ENCODE data around the gene FLT4. TPM values are rescaled to one million over a fixed set of nuclear protein-coding genes. Genes with fewer than 3 reads are reported as not detected.

Gene FLT4
- total RNA-seq, 1 donor from 2014 or later, result 21.8 TPM

DNA sequence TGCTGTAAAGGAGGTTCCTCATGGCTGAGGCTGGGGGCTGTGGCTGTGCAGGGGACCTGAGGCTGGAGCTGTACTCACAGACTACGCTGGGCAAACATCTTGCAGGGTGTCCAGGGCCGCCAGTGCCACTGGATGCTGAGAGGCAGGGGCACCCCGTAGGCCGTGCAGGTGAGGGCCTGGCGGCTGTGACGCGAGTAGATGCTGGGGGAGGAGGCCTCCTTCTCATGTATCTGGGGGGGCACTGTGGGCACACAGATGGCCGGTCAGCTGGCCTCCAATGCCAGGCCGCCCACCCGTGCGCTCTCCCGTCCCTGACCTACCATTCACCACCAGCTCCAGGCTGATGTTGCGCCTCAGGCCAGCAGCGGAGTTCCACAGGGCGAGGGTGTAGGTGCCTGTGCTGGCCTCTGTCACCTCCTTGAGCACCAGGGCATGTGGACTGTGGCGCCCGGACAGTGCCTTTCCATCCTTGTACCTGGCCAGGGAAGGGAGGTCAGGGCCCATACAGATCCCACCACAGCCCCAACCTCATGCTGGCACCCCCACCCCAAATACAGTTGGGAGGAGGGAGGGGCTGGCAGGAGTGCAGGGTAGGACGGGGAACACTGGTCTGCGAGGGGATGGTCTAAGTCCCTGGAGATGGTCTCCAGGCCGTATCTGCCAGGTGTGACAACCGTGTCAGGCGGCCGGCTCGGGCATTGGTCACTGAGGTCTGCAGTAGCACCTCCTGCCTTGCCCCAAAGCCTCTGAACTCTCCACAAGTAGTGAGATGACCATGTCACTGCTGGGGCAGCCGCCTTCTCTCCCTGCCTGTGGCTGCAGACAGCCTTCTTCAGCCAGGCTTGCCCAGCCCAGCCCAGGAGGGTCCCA is 23.4 kb downstream of the FLT4 start:
- DNase-seq, result no peak

DNA sequence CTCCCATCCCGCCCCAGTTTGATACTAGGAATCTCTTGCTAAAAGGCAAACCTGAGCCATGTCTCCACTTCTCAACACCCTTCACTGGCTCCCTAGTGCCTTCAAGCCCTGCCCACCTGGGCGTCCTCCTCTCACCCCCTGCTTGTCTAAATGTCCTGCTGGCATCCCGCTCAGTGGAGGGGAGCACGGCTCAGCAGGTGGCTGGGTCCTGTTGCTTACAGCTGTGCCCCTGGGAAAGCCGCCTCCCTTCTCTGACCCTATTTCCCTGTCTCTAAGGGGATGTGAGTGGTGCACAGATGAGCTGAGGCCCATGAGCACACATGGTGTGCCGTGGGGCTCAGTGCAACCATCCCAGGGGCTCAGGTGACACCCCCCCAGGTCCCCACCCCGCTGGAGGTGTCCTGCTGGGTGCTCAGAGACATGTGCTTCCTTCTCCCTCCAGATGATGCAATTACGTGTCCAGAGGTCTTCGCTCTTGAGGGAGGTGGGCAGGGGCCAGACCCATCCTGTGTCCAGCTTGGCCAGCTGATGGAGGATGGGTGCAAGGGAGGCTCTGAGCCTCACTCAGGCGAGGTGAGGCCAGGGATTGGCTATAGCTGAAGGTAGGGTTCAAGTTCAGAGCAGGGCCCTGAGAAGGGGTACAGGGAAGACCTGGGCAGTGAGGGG is 24.1 kb downstream of the FLT4 start:
- no peak for DNase-seq

DNA sequence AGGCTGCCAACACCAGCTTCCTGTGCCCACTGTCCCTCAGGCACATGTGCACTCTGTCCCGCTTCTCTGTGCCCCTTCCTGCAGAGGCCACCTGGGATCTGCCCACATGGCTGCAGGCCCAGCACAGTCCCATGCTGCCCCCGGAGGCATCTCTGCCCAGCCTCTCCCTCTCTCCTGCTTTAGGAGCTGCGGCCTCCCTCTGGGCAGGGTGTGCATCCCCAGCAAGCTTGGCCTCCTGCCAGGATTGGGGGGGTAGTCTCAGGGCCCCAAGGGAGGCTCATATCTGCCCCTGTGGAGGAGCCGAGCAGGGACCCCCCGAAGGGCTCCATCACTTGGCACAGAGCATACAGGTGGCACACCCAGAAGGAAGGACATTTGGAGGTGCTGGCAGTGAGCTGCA is 24.8 kb downstream of the FLT4 start:
- no peak for DNase-seq

DNA sequence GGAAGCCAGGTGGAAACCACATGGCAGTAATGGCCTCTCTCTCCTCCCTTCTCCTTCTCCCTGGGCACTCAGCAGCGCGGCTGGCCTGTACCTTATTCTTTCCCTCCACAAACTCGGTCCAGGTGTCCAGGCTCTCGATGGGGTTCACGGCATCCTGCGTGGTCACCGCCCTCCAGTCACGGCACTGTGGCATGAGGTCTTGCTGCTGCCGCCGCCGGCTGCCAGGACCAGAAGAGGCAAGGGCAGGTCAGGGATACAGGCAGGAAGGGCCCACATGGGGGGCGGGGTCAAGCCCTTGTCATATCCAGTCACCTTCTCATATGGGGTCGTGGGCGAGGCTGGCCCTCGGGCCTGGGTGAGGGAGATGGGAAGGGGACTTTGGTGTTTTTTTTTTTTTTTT is 25.6 kb downstream of the FLT4 start:
- no peak for DNase-seq

DNA sequence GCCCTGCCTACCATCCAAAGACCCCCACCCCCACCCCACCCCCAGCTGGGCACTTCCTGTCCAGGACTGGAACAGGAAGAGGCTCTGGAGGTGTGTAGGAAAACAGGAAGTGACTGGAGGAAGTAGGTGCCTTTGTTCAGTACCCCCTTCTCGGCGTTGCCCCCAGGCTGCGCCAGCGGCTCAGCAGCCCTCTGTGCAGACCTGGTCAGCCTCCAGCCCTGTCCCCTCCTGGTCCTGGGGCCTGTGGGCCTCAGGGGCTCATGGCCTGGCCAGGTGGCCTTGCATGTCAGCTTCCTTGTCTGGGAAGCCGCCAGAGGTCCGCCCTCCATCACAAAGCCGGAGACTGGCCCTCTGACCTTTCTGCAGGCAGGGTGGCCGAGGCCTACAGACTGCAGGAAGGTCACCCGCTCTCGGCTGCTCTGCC is 26.0 kb downstream of the FLT4 start:
- no peak for DNase-seq

DNA sequence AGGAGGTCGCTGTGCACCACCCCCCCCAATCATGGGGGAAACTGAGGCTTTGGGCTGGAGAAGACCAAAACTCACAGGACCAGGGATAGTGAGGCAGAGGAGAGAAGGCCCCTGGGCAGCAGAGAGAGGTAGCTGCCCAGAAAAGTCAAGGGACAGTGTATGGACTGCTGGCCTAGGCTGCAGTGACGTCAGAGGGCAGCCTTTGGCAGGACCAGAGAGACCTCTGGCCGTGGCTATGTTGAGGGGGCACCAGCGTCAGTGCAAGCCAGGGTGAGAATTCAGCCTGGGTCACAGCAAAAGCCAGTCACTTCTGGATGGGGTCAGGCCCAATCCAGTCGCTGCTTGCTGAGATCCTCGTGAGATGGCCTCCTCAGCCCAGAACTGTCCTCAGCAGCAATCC is 26.5 kb downstream of the FLT4 start:
- DNase-seq, result no peak

DNA sequence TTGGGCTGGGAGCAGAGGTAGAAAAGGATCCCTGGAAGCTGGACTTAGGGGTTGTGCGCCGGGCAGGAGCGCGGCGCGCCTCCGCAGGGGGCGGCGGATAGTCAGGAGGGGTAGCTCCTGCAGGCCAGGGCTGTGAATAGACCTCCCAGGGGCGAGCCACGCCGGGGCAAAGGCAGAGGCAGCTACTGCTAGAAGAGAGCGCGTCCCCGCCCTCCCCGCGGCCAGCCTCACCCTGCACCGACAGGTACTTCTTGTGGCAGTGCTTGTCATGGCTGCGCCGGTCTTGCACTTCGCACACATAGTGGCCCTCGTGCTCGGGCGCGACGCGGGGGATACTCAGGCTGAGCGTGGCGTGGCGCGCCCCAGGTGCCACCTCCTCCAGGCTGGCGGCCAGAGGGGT is 28.1 kb downstream of the FLT4 start:
- DNase-seq, result no peak

DNA sequence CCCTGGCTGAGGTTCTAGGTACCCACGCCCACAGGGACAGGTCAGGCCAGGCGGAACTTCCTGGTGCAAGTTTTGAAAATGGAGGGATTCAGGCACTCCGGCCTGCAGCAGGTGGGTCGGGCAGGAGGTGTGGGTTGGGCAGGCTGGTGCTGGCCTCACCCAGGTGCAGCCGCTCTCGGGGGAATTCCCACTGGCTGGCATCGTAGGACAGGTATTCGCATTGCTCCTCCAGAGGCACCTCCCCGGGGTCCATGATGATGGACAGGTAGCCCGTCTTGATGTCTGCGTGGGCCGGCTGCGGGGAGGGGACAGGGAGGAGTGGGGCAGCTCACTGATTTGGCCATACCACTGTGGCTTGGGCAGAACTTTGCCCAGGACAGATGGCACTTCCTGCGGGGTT is 29.4 kb downstream of the FLT4 start:
- DNase-seq, result no peak

DNA sequence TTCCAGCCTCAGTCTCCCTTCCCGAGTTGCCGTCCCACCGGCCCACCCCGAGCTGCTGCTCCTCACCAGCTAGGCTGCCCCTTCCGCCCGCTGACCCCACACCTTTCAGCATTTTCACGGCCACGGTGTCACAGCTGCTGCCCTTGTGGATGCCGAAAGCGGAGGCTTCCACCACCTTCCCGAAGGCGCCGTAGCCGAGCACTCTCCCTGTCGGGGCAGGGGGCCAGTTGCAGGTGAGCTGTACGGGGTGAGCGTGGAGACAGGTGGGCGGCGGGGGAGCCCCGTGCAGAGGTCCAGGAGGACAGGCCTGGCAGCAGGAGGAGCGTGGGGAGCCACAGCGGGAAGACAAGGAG is 29.9 kb downstream of the FLT4 start:
- no peak for DNase-seq

DNA sequence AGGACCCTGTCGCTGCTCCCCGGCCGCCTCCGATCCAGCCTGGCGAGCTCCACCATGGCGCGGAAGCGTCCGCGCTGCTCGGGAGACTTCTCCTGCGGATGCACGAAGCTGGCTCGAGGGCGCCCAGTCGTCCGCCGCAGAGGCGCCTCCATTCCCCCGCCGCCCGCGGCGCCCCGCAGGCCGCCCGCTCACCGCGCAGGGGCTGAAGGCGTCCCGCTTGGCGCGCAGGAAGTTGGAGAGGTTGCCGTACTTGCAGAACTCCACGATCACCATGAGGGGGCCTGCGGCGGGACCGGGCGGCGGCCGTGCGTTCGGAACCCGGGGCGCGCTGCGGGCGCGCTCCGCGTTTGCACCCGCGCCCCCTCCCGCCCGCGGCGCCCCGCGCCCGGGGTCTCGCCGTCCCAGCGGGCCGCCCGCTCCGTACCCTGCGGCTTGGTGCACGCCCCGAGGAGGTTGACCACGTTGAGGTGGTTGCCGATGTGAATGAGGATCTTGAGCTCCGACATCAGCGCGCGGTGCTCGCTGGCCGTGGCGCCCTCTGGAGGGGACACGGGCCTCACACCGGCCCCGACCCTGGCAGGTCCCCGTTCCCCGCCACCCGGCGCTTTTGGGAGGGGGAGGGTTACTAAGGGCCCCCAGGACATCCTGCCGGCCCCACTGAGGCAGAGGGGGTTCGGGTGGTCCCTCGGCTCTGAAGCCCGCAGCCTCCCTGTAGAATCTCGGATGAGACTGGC is 30.4 kb downstream of the FLT4 start:
- DNase-seq, result peak; percentile 64

DNA sequence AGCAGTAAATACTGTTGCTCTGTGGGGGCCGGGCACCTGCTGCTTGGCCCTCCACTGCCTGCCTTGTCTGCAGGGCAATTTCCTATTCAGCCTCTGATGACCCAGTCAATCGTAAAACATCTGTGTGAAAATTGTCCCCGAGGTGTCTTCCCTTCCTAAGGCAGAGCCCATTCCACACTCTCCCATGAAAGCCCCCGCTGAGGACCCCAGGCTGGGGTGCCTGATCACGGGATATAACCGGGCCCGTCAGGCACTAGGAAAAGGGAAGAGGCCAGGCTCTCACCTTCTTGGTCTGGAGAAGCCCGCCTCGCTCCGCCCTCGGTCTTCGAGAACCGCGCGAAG is 30.9 kb downstream of the FLT4 start:
- no peak for DNase-seq

DNA sequence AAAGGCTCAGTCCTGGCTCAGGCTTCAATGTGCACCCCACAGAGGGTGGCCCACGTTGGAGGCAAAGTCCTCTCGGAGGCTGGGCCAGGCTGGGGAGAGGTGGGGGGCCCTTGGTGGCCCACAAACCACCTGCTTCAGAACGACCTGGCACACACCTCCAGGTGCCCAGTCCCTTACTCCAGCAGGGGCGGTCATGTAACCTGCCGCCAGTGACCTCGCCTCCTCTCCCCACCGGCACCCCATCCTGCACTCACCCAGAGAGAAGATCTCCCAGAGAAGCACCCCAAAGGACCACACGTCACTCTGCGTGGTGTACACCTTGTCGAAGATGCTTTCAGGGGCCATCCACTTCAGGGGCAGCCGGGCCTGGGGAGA is 35.6 kb downstream of the FLT4 start:
- no peak for DNase-seq

DNA sequence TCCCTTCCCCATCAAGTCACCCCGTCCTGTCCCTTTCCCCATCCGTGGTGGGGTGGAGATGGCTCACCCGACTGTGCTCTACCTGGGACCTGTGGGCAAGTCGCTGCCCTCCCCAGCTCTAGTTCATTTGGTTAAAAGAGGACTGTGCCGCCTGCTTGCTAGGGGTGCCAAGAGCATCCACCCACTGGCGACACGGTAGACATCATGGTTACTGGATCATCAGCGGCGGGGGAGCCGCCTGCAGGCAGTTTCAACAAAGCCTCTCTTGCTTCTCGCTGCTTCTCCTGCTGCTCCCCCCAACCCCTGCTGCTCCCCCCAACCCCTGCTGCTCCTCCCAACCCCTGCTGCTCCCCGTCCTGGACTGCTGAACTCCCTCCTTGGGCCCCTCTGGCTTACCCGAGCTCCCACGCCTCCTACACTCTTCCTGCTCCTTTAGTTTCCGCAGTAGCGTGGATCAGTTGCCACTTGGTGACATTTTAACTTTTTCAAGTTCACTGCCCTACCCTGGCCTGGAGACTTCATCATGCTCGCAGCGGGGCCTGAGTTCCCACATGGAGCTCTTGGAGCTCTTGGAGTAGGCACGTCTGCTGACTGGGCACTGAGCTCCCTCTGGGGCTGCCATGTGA is 36.1 kb downstream of the FLT4 start:
- DNase-seq, result no peak

DNA sequence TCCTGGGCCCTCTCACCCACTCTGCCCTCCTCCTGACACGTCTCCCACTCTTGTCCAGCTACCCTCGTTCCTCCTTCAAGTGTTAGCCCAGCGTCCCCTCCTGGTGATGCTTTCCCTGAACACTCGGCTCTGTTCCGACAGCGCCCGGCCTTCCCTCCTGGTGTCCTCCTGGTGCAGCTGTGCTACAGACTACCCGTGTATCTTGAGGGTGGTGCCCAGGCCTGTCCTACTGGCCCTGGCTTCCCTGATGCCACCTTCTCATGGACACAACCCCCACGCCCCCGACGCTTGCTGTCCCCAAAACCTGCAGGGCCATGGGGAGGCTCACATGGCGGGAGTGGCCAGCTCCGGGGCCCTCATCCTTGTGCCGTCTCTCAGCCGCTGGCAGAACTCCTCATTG is 36.7 kb downstream of the FLT4 start:
- no peak for DNase-seq

DNA sequence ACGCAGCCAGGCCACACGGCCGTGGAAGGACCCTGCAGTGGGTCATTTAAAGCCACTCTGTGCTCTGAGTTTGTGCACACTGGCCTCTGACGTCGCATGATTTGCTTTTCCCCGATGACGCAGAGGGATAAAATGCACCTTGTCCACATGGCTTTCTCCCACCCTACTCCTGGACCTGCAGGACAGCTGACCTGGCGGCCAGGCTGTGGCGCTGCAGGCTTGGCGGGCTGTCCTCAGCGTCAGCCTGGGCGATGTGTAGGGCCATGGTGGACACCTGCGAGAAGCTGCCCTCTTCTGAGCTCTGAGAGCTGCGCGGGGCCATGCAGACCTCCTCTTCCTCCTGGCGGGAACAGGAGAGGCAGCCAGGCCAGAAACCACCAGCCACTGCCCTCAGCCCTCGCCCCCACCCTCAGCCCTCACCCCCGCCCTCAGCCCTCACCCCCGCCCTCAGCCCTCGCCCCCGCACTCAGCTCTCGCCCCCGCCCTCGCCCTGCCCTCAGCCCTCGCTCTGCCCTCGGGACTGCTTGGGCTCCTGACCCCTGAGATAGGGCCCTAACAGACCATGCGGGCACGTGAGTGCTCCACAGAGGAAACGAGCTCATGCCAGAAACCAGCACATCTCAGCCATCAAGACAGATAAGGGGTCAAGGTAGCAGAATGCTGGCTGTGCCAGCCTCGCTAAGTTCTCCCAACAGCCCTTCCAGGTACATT is 38.1 kb downstream of the FLT4 start:
- DNase-seq, result no peak

DNA sequence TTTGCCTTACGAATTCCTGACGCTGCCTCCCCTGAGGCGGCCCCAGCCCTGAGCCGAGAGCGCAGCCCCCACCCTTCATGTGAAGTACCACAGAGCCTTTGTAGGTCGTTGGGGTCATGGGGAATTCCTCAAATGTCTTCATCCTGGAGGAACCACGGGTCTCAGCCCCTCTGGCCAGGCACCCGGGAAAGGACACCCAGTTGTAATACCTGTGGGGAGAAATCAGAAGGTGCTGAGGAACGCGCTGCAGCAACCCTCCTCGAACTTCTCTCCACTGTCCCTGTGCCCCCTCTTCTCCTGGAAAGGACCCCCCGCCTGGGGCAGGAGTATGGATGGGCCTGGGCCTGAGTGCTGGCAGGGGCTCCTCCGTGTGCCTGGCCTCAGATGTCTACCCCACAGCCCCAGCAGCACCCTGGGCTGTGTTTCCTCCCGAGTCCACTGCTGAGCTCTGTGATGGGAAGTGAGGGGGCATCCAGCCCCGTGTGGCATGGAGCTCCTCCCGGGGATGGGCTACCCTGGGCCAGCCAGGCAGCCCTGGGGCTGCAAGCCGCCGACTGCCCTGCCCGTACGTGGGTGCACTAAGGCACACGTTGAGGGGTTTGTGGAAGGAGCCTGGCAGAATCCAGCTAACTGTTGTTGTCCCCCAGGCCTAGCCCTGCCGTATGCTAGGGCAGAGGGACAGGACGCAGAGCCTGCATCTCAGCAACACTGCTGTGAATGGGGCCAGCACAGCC is 39.4 kb downstream of the FLT4 start:
- no peak for DNase-seq

DNA sequence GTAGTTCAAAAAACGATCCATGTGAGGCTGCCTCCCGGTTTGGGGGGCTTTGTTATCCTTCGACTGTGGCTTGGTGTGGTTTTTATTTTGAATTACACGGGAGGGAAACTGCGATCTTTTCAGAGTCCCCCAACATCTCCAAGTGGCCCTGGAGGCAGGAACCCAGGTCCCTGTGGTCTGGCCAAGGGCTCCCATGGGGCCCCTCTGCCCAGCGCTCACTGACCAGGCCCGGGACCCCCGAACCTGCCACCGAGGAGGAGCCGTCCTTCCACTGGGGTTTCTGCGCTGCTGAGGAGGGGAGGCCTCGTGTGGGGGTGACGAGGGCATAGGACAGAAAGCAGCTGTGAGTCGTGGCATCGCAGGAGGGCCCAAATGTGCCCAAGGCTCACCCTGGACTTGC is 40.0 kb downstream of the FLT4 start:
- no peak for DNase-seq

DNA sequence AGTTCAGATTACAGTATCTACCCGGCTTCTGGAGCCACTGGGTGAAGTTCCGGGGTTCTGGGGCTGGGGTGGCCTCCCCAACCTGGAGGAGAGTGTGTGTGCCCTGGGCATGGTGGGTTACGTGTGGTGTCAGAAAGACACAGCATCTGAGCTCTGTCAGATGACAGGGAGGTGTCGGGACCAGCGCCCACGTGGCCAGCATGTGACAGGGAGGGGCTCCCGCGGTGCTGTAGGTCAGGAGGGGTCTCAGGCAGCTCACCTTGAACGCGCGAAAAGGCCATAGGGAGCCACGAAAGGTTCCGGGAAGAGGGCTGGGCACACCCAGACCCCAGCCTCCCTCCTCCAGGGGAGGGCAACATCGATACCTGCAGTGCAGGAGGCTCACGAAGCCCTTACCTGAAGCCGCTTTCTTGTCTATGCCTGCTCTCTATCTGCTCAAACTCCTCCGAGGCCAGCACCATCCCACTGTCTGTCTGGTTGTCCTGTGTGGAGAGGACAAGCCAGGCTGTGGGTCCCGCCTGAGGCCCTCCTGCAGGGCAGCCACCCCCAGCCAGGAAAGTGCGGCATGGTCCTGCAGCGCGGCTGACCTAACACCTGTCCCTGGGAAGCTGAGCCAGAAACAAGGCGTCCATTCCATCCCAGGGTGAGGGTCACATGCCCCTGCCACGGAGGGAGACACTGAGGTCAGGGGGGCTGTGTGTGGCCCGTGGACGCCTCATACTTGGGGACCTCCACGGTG is 40.7 kb downstream of the FLT4 start:
- DNase-seq, result no peak

DNA sequence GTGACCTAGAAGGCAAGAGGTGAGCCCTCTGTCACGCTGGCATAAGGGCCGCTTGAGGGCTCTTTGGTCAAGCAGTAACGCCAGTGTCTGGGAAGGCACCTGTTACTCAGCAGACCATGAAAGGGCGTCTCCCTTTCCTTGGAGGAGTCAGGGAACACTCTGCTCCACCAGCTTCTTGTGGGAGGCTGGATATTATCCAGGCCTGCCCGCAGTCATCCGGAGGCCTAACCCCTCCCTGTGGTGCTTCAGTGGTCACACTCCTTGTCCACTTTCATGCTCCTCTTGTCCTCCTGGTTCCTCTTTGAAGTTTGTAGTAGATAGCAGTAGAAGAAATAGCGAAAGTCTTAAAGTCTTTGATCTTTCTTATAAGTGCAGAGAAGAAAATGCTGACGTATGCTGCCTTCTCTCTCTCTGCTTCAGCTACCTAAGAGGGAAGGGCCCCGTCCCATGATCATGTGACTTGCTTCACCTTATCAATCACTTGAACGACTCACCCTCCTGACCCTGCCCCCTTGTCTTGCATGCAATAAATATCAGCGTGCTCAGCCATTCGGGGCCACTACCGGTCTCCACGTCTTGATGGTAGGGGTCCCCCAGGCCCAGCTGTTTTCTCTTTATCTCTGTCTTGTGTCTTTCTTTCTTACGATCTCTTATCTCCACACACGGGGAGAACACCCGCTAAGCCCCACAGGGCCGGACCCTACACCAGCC is 41.4 kb downstream of the FLT4 start:
- no peak for DNase-seq

DNA sequence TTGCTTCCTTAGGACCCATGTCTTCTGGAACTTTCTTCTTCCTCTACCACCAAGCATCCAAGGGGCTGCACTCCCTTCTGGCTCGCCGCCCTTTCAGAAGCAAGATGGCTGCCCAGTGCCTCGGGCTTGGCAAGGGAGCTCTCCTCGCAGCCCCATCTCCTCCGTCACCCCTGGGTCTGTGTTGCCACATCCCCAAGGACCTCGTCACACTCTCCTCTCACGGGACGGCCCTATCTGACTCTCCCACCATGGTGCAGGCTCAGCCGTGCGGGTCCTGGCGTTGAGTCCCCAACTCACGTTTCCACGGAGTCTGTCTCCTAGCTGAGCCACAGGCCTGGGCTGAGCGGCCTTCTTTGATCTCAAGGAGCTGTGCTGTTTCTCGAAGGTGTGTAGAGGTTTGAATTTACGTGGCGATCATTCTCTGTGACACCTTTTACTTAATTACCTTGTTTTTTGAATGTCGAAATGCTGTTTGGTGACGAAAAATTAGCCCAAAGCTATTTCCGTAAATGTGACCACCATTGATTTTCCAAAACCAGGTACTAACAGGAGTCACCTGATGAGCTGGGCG is 43.1 kb downstream of the FLT4 start:
- DNase-seq, result no peak
